Measurements from ENCODE around the gene SV2C.

DNA sequence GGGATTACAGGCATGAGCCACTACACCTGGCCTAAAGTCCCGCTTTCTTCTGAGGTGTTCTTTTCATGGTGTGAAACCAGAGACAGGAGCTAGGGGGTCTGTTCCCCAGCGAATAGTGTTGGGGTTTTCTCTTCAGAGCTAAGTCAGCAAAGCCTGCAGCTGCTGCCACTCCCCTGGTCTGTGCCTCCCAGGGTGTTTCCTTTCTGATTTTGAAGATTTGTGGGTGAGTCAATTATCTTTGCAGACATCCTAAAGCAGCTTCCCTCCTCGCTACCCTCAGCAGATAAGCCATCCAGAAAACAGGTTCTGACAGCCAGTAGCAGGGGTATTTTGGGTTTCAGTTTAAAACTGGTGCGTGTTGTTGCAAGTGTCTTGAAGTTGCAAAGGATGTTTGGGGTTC is 247.9 kb downstream of the SV2C start:
- TF ChIP-seq, protein P1, sequence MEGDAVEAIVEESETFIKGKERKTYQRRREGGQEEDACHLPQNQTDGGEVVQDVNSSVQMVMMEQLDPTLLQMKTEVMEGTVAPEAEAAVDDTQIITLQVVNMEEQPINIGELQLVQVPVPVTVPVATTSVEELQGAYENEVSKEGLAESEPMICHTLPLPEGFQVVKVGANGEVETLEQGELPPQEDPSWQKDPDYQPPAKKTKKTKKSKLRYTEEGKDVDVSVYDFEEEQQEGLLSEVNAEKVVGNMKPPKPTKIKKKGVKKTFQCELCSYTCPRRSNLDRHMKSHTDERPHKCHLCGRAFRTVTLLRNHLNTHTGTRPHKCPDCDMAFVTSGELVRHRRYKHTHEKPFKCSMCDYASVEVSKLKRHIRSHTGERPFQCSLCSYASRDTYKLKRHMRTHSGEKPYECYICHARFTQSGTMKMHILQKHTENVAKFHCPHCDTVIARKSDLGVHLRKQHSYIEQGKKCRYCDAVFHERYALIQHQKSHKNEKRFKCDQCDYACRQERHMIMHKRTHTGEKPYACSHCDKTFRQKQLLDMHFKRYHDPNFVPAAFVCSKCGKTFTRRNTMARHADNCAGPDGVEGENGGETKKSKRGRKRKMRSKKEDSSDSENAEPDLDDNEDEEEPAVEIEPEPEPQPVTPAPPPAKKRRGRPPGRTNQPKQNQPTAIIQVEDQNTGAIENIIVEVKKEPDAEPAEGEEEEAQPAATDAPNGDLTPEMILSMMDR (conservative IDR thresholded peaks at IDR 0.05 in 1 of 2, IDR thresholded peaks at IDR 0.05 in 1 of 2; ENCODE audit: extremely low read depth in 1 of 2, insufficient read depth in 1 of 2, low read depth in 1 of 2, low read length in 2 of 2), result no peak
- no peak for TF ChIP-seq EZH2 (IDR thresholded peaks at IDR 0.05; ENCODE audit: borderline replicate concordance, low read length)

Measured in mammary epithelial cell (primary cell).